NCI-H1417 (cell line): ENCODE measurements around the gene HJURP.
A peak's percentile ranks its signal among the peaks of the same experiment; 100 is the strongest.

ENCODE experiments used
- DNase-seq, 3 experiments: peaks; one replicate each; lab custom pipeline; 2025; lab: John Stamatoyannopoulos, UW

Gene HJURP

DNA sequence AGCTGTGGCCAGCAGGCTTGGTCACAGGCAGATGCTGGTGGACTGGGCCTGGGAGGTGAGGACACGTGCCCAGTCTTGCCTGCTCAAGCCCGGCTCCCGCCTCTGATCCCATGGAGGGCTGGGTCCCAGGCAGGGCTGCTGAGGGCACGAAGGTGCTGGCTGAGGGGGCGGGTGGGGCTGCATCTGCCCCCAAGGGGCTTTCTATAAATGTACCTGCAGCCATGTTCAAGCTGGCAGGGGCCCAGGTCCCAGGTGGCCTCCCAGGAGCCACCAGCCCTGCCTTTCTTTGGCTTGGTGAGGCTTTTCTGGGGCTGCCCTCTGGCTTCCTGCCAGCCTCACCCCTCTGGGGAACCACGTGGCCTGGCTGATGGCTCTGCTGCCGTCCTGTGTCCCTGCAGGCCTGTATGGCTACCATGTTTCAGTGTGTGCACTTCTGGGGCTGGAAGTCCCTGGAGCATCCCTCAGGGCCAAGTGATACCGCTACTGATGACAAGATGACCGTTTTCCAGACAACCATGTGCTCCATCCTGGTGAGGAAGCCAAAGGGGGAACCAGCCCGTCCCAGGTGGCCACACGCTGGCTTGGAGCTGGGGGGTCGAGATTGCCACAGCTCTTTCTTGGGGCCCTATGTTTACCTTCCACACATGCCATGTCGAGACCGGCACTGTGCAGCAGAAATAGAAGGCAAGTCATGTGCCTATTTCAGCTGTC lies 23.2 kb downstream of the HJURP start:
- DNase-seq: no peak

DNA sequence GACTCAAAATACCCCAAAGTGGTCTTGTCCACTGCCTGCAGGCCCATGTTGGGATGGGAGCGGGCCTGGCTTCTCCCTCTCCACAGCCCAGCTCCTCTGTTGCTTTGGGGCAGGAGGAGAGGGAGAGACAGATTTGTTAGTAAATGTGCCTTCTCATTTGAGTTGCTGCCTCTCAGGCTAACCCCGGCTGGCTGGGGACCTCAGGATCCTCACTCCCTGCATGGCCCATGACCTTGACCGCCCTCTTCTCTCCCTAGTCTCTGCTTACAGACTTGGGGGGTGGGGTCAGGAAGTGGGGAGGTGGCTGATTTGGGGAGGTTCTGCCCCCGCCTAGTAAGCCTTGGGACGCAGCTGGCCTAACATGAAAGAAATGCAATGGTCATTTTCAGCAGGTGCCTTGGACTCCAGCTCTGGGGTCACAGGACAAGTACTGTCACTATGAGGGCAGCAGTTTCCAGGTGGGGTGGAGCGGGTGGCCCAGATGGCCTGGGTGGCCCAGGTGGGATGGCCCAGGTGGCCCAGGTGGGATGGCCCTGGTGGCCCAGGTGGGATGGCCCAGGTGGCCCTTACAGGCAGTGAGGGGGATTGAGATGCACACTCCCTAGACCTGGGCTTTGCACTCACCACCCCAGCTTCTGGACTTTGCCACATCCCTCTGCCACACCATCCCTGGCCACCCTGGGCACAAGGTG lies 24.1 kb downstream of the HJURP start:
- no peak for DNase-seq

DNA sequence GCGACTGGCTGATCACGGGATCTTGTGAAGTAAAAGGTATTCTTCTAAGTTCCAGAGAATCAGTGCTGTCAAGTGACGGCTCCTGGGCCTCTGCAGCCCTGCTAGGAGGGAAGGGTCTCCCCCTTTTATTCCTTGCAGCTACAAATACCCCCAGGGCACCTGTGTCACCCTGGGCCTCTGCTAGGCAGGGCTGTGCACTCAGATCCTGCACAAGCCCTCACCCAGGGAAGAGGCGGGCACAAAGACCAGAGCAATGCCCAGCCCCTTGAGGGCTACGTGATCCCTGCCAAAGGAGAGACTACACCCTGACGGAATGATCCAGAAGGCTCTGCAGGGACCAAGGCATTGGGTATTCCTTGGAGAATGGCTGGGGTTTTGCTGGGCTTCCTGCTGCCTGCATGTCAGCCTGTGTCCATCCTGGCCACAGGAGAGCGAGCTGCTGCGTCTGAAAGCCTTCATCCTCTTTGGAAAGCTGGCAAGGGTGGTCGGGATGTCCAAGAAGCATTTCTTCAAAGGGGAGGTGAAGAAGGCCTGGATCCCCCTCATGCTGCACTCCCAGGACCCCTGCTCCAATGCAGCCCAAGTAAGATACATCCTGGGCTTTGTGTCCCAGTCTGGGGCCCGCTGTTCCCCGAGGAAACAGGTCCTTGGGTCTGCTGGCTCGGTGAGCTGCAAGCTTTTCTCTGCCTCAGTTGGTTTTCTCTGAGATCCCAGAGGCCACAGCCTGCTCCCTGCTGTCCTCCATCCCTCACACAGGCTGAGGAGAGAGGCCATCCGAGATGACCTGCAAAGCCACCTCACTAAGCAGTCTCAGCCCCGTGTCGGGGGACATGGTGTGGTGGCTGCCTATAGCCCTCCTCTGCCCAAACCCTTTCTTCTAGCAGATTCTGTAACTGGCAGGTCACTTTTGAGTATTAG lies 24.9 kb downstream of the HJURP start:
- DNase-seq: no peak

DNA sequence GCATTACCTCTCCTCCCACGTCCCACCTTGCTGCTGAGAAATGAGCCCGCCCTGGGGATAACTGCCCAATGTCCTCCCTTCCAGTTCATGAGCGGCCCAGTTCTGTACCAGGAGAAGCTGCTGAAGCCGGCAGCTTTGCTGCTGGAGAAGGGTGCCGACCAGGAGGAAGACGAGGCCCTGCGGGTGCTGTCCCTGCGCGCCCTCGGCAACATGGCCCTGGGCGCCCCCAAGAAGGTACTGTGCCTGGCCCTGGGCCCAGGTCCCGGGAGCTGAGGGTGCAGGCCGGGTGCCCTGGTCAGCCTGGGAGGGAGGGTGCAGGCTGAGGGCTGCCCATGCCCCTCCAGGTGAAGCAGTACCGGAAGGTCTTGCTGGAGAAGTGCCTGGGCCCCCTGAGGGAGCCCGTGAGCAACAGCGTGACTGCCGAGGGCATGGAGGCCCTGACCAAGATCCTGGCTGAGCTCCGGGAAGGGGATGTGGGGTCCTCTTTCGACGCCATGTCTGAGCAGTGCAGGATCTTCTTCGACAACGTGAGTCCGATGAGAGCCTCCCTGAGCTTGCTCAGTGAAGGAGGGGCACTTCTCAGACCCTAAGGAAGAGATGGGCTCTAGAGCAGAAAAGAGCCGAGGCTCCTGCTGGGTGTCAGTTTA lies 25.7 kb downstream of the HJURP start:
- no peak for DNase-seq

DNA sequence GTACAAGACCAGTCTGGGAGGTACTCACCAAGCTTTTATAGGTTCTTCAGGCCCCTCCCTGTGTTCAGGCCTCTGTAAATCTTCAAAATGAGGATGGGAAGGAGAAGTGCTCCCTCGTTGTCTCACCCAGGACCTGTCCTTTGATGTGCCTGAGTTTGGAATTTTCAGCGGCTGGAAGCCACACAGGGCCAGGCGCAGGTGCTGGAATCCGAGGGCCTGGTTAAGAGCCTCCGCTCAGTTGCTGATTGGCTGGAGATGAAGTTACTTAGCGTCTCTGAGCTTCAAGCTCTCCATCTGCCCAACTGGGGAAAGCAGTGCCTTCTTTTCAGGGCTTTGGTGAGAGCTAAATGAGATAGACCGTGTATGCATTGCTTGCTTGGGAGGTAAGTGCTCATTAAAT lies 30.0 kb downstream of the HJURP start:
- no peak for DNase-seq

DNA sequence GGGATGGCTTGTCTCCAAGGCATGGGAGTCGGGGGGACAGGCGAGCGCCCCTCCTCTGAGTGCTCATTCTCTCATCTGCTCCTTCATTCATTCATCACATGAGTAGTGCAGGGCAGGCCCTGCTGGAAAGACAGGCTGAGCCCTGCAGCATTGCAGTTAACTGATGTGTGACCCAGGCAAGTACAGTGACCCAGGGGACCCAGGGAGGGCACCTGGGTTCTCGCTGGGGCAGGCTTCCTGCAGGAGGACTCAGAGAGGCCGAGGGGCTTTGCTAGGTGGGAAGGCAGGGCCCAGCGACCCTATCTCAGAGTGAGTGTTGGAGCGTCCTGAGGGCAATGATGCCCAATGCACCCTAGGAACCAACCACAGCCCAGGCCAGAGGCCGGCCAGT lies 30.6 kb downstream of the HJURP start:
- no peak for DNase-seq

DNA sequence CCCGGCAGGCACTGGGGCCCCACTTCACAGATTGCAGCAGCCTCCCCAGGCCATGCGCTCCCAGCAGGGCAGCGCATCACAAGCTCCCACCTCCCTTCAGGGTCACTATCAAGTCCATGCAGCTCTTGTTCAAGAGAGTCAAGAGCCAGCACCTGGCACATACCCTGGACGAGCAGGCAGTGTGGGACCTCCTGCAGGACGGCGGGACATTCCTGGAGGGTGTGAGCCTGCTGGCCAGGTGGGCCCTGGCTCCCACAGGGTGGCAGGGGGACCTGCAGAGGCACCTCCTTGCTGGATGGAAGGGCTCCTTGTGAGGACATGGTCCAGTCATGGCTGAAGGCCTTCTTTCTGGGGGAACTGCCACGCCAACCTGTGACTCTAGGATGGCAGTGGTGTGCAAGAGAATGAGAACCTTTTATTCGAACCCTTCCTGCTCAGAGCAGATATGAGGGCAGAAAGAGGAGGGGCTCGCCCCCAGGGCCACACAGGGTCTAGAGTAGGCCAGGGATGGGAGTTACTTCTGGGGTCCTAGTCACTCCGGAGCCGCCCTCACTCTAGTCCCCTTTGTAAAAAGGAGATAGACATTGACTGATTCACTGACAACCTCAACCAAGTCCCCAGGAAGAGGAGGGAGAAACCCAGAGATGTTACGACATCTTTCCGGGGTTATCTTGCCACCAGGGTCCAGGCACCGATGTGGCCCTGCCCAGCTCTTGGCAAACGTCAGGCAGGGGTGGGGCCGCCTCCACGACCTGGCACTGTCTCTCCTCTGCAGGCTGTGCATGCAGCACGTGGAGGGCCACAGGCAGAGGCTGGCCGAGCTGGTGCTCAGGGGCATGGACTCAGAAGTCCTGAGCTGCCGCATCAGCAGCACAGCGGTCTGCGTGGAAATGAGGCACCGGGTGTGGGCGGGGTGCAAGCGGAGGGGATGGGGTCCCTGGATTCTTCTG lies 31.3 kb downstream of the HJURP start:
- no peak for DNase-seq

DNA sequence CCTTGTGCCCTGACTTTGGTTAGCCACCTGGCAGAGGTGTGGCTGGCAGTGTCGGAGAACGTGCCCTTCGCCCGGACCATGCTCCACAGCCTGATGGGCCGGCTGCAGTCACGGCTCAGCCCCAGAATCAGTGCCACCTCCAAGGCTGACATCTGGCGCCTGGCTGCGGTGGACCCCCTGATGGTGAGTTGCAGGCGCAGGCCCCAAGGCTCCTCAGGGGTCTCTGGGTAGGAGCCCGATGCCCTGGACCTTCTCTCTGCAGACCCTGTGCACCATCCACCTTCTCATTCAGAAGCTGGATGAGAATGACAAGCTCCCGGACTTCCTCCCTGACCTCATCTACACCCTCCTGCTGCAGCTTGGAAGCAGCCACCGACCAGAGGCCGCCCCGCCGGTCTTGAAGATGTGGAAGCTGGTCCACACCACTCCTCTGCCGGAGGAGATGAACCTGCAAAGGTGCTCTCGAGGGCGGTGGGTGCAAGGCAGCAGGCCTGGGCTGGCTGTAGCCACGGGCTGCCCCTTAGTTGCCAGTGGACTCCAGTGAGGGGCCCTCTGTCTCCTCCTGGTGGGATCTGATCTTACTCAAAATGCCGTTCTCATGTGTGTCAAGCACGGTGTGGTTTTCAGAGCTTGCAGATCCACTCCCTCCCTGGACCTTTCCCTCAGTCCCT lies 32.1 kb downstream of the HJURP start:
- DNase-seq: no peak

DNA sequence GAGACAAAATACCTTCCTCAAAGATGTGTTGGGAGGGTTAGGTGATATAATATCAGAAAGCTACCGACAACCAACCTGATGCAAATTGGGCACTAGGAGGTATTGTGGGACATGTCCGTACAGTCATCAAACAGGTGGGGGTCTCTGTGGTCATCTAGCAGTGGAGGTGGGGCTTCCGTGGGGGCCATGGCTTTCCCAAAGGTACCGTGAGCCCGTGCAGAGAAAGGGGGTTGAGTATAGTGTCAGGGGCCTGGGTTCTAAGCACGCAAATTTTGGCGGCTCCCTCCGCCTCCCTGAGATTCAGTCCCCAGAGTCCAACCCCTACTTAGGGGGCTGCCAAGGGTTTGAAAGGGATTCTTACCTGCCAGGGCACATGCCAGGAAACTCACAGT lies 32.6 kb downstream of the HJURP start:
- DNase-seq: no peak

DNA sequence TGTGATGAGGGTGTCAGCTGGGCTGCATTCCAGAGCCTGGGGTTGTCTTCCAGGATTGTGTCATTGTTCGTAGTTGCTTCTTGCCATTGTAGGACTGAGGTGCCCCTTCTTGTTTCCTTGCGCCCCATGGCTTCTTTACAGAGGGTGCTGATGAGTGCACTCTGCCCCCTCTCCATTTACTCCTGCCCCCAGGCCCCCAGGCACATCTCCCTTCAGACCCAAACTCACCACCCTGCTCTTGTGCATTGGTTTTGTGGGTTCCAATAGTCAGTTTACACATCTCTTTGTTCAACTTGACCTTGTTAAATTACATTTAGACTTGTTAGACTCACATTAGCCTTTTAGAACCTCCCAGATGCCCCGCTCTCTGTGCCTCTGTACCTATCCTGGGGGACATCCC lies 33.1 kb downstream of the HJURP start:
- no peak for DNase-seq

DNA sequence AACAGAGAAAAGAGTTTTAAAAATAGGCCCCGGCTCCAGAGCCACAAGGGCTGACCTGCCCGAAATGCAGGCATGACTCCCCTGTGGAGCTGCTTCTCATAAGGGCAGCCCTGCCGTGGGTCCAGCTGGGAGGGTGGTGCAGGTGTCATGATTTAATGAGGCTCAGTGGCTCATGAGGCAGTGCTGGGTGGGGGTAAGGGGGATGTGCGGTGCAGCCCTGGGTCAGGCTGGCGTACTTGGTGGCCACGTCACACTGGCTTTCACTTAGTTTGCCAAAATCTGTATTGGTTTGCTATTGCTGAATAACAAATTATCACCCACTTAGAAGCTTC lies 33.6 kb downstream of the HJURP start:
- no peak for DNase-seq

DNA sequence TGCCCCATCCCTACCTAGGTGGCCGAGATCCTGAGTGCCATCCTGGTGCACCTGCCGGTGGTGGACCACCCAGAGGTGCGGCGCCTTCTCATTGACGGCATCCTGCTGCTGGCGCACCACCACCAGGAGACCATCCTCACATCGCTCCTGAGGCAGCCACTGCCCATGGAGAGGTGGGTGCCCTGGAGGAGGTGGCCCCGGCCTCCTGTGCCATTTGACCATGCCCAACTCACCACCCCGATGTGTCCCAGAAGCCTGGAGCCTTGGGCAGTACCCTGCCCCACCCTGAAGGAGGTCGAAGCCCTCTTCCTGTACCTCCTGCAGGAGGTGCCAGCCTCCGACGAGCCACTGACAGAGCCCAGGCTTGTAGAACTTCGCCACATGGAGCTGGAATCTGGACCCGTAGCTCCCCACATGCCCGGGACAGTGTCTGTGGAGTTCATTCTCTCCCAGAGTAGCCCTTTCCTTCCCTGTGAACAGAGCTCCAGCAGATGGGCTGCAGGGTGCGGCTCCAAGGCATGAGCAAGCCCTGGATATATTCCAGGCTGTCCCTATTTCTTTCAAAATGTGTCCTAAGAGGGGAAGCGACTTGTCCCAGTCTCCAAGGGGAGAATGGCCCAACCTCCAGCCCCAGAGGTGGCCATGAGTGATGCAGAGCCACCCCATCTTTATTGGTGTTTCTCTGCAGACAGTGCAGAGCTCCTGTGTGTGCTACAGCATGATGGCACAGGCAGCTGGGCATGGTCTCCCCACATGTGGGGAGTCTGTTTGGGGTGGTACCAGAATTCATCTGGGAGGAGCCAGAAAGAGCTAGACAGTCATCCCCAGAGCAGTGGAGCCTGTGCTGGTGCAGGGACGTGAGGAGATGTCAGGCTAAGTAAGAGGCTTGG lies 34.2 kb downstream of the HJURP start:
- DNase-seq: no peak

DNA sequence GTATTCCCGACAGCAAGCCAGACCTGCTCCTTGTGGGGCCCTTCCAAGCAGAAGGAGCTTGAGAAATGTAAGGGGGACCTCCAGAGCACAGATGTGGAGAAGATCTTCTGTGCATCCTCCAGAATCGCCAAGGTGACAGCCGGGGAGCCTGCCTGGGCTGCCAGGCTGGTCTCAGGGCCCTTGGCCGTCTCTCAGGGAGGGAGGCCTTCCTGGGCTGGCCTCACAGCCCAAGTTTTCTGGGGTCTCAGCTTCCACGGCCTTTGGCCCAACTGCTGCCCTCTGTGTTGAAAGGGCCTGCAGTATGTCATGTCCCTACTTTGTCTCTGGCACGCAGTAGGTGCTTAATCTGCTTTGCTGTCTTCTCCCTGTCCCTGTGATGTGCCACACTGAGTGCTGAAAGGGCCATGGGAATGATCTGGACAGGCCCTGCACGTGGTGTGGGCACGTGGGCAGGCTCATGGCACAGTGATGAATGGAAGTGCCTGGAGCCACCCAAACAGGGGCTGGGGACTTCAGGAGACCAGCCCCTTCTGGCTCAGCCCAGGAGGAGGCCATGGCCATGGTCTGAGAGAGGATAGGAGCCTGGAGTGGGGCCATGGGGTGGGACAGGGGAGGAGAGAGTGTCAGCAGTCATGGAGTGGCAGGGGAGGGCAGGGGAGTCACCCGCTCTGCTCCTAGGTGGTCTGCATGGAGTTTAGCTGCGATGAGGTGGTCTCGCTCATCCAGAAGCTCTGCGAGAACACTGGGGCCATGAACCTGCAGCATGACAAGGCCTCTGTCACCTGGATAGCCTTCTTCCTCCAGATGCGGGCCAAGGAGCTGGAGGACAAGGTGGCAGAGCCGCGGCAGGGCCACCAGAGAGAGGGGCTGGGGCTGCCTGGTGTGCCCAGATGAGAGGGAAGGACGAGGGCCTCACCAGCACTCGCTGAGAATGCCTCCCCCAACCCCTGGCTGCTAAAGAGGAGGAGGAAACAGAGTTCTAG lies 35.4 kb downstream of the HJURP start:
- DNase-seq: no peak

DNA sequence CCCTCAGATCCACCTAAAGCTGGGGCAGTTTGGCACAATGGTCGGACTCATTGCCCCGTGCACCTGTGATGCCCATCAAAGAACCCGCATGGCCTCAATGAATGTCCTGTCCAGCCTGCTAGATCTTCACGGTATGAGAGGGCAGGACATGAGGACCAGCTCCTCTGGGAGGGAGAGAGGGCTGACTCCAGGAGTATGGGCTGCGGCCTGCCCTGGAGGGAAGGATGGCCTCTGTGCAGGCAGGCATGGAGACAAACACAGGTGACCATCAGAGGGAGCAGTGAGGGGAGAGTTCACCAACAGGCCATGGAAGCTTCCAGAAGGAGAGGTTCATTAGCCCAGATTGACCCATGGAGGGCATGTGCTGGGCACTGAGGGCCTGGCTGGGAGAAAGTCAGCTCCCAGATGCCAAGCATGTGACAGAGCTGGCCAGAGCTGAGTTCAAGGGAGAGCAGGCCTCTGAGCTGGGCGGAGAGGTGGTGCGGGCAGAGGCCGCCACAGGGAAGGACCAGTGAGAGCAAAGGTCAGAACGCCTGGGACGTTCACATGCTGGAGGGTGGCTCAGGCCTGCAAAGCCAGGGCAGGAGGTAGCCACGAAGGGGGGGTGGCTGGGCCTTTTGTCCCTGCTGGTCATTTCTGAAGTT lies 36.2 kb downstream of the HJURP start:
- no peak for DNase-seq

DNA sequence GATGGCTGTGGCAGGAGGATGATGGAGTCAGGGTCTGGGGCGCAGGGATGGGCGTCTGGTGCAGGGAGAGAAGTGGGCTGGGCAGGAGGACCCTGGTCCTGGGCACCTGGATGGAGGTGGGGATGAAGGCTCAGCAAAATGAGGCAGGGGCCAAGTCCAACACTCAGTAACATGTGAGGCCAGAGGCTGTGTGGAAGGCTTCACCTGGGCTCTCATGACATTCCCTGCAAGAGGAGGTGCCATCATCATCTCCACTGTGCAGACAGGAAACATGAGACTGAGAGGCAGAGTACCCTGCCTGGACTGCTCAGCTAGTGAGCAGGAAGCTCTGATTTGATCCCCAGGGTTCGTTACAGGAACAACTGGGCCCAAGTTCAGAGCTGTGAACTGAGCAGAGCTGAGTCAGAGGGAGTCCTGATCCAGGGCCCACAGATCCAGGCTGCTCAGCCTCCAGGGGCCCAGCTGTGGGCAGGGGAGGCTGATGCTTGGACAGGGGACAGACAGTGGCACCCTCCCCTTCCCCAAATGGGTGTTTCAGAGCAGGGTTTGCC lies 36.9 kb downstream of the HJURP start:
- DNase-seq: no peak

DNA sequence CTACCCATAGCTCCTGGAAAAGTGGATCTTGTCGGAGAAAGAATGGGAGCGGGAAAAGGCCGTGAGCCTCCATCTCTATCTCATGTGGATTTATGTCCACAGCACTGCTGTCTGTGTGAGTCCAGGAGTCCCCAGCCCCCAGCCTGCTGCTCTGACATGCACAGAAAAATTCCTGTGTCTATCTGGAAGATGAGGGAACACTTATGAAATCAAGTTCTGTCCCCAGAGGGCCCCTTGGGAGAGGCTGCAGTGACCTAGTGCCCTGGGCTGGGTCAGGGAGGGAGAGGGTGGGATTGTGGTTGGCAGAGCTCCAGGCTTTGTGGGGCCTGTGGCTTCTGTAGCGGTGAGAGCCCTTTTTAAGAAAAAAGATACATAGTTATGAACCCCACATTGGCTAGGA lies 37.6 kb downstream of the HJURP start:
- no peak for DNase-seq

DNA sequence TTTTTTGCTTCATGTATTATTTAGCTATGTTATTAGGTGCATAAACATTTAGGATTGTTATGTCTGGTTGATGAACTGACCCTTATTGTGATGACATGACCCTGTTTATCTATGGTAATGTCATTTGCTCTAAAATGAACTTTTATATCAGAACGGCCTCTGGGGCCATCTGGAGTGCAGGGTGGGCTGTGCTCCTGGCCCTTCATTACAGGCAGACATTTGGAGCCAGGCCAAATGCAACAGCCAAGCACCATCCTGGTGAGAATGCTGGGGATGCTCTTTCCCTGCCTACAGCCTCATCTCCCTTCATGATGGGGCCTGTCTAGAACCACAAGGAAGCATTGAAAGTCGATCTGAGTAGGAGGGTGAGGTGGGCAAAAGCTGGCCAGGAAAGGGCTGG lies 38.0 kb downstream of the HJURP start:
- peak in 1 of 3 experiments; percentile 15 for DNase-seq

DNA sequence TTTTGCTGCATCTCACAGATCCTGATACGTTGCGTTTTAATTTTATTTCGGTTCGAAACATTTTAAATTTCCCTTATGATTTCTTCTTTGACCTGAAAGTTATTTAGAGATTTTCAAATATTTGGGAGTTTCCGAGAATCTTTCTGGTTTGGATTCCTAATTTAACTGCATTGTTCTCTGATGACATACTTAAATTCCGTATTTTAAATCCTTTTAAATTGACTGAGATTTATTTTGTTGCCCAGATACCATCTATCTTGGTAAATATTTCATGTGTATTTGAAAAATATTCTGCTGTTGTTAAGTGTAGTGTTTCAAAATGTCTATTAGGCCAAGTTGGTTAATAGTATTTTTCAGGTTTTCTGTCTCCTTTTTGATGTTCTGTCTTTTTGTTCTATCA lies 38.5 kb downstream of the HJURP start:
- DNase-seq: no peak
